Hair follicular keratinocyte (primary cell): ENCODE results near the gene CYGB. TPM values are rescaled to one million over a fixed set of nuclear protein-coding genes. Genes with fewer than 3 reads are reported as not detected.

ENCODE experiments used
- total RNA-seq: library from RNA; depleted of rRNA; stranded (reverse); fragments of >200 nt; gene quantifications from 2 replicates; pipeline ENCODE4 v1.2.3, GENCODE V29; 2015

The CYGB gene
- 44.7 and 52.3 TPM in 2 replicates for total RNA-seq

DNA sequence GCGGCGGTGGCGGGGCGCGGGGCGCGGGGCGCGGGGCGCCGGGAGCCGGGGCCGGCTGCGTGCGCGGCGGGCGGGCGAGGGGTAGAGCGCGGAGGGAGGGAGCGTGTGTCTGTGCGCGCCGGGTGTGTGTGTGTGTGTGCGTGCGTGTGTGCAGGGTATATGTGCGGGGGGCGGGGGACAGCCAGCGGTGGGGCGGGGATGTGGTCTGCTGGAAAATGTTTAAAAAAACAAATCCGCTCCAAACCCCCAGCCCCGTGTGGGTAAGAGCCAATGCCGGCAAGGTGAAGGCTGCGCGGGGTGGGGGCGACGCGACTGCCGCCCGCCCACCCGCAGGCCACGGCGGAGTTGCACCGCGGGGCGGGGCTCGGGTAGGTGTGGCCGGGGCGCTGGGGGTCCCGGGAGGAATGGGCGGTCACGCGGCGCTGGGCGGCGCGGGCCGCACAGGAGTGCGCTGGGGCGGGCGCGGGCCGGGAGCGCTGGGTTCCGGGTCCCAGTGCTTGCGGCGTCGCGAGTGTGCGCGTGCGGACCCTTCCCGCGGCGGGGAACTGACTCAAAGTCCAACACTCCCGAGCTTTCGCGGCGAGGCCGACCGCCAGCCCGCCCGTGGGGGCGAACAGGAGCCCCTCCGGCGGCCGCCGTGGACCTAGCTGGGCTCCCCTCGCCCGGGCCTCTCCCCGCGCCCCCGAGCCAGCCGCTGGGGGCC lies at the start of gene CYGB:
Gene CYGB (minus strand): TSS at position 132 of the 703 bp plus-strand sequence. CDS start 167 bp downstream, outside the sequence.

DNA sequence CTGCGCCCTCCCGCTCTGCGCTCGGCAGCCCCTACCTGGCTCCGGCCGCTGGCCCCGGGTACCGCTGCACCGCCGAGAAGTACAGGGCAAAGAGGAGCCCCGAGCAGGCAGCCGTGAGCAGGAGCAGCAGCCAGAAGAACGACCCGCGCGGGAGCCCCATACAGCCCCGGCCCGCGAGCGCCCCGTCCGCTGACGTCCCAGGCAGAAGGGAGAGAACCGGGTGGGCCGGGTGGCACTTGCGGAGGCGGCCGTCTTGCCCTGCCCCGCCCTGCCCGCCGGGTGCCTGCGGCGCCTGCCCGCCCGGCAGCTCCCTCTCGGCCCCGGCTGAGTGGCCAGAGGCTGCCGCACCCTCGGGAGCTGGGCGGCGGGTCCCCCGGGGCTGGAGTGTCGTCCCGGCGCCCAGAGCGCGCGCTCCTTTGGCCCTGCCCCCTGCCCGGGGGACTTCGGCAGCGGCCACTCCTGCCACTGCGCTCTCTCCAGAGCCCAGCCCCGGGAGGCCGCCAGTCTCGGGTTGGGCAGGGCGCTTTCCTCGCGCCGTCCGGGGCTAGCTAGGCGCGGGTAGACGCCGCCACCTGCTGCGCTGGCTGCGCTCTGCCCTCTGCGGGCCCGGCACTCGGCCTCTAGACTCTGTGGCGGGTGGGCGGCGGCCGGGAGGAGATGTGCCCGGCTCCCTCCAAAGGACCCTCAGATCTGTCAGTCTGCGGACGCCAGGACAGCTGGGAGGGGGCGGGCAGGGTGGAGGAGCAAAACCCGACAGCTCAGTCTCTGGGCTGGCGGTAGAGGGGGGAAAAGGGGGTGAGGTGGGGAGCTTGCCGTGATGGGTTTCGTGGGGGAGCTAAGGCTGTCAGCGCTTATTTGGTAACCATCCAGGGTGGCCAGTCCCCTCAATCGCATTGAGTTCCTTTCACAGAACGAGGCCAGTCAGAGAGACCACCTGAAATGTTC lies 48.4 kb upstream of the CYGB start, which contains the start of gene ST6GALNAC2:
Gene ST6GALNAC2 (minus strand): TSS at position 212 of the 945 bp plus-strand sequence. CDS start 52 bp downstream, at position 160.

DNA sequence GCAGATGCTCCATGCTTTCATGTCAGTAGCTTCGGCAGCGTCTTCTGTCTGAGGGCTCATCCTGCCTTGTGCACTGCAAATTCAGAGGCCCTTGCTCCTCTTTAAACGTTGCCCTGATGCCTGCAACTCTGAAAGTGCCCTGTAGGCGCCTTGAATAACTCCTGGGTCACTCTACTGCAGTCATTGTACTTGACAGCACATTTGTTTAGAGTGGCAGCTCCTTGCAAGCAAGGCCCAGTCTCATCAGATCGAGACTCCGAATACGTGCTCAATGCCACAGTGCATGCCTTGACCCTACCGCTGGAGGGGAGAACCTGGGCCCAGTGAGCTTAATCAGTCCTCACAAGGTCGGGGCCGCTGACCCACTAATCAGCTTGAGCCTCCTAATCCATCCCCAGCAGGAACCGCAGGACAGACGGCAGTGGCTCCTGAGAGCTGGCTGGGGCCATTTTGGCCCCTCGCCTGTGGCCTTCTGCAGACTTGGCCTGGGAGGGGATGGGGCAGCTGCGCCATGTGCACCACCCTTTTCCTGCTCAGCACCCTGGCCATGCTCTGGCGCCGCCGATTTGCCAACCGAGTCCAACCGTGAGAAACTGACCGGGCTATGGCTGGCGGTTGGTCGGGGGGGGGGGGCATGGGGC lies 2.2 kb upstream of the CYGB start, which contains the start of gene PRCD:
Gene PRCD (plus strand): TSS at position 414 of the 641 bp plus-strand sequence. CDS start 98 bp downstream, at position 512.

DNA sequence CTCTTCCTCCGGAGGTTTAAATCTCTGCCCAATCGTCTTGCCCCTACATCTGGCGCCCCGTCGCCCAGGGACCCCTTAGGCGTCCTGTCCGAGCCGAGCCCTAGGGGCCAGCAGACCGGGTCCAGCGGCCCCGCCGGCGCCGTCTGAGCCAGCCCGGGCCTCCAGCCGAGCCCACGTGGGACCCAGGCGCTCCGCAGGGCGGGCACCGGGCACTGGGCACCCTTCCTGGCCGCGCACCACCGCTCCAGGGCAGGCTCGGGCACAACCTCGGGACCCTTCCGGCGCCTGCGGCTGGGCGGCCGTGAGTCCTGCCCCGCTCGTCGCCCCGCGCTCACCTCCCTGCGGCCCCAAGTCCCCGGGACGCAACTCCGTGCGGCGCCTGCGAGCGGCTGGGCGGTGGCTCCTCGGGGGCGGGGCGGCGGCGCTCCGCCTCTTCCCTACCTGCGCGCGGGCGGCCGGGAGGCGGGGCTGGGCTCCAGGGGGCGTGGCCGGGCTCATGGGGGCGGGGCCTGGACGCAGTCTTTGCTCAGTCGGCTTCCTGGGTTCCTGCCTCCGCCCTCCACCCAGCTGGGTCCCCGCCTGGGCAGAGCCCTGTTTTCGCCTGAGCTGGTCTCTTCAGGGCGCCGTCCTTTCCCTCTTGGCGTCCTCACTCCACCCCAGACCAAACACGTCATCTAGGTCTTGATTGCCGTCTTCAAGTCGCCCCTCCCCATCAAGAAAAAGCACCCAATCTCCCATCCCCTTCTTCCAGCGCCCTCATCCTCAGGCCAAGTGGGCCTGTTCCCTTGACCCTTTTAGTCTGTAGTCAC lies 36.3 kb downstream of the CYGB start, which contains the start of gene RHBDF2:
Gene RHBDF2 (minus strand): TSS at position 406 of the 809 bp plus-strand sequence. CDS start 19,899 bp downstream, outside the sequence.

Other genes with a start within 250 kb of the CYGB start
- 0.94 and 1.8 TPM in 2 replicates for gene QRICH2, start 229.4 kb downstream of the CYGB start, total RNA-seq
- gene PRPSAP1, start 183.8 kb downstream of the CYGB start, total RNA-seq = 37.3 and 45.4 TPM in 2 replicates
- 129 and 141 TPM in 2 replicates for gene SPHK1, start 153.1 kb downstream of the CYGB start, total RNA-seq
- 8.7 and 14.6 TPM in 2 replicates for gene UBE2O, start 84.6 kb downstream of the CYGB start, total RNA-seq
- not detected in 2 replicates for gene AANAT, start 70.1 kb downstream of the CYGB start, total RNA-seq
- 35.3 and 73.6 TPM in 2 replicates for gene RHBDF2, start 36.3 kb downstream of the CYGB start, total RNA-seq
- 0.84 and 1.4 TPM in 2 replicates for gene PRCD, start 2.3 kb upstream of the CYGB start, total RNA-seq
- 62.4 and 139 TPM in 2 replicates for gene ST6GALNAC2, start 48.2 kb upstream of the CYGB start, total RNA-seq
- gene ST6GALNAC1, start 106.0 kb upstream of the CYGB start, total RNA-seq = not detected in 2 replicates
- 94.5 and 125 TPM in 2 replicates for gene MXRA7, start 173.3 kb upstream of the CYGB start, total RNA-seq
- 22.1 and 27.0 TPM in 2 replicates for gene JMJD6, start 188.9 kb upstream of the CYGB start, total RNA-seq
- 24.5 and 34.8 TPM in 2 replicates for gene METTL23, start 189.1 kb upstream of the CYGB start, total RNA-seq
- 135 and 266 TPM in 2 replicates for gene SRSF2, start 199.6 kb upstream of the CYGB start, total RNA-seq
- 10.5 and 12.3 TPM in 2 replicates for gene MFSD11, start 200.4 kb upstream of the CYGB start, total RNA-seq